Naive thymus-derived CD8-positive, alpha-beta T cell (primary cell): ENCODE measurements around the gene PDZK1IP1. TPM values are rescaled to one million over a fixed set of nuclear protein-coding genes. Genes with fewer than 3 reads are reported as not detected.

Source experiments
- ATAC-seq, 2 donors: fragments of 150-1000 bp; cut with Tn5 transposase in 1 of 2; sonication (Bioruptor Pico), chemical (Tn5 transposase) in 1 of 2; 1 replicate in 1 of 2; 2 replicates in 1 of 2; pipeline ENCODE4 v1.10.0; 2021; ENCODE audit warnings: mild to moderate bottlenecking in 2 of 2, moderate library complexity in 2 of 2
- POLR2A ChIA-PET: fragments of 350-600 bp; sonication (Branson Sonifier 250); formaldehyde crosslinking; loops from one replicate; lab custom pipeline; 2021; ENCODE audit warnings: antibody characterized with exemption; lab: Charles Lee
- DNase-seq, 10 donors: peaks; one replicate each; pipeline versions ENCODE4 v3.0.0 to v3.0.0-alpha.2; 2020 to 2022
- H3K27ac Mint-ChIP-seq, 10 donors: one replicate each; pipeline ENCODE4 v1.8.0; 2020 to 2022; ENCODE audit warnings: mild to moderate bottlenecking in 10 of 10, mixed read lengths in 10 of 10, moderate library complexity in 4 of 10, inconsistent platforms in 1 of 10
- H3K27me3 Mint-ChIP-seq, 5 donors: one replicate each; pipeline ENCODE4 v1.8.0; 2021 to 2022; ENCODE audit warnings: mixed read lengths in 5 of 5
- H3K36me3 Mint-ChIP-seq, 3 donors: one replicate each; pipeline ENCODE4 v1.8.0; 2020 to 2022; ENCODE audit warnings: mixed read lengths in 3 of 3, mild to moderate bottlenecking in 2 of 3, inconsistent platforms in 1 of 3
- H3K4me1 Mint-ChIP-seq, 4 donors: one replicate each; pipeline ENCODE4 v1.8.0; 2021 to 2022; ENCODE audit warnings: mixed read lengths in 4 of 4
- H3K4me3 Mint-ChIP-seq, 10 donors: one replicate each; pipeline ENCODE4 v1.8.0; 2020 to 2022; ENCODE audit warnings: mild to moderate bottlenecking in 10 of 10, mixed read lengths in 10 of 10, moderate library complexity in 6 of 10, inconsistent platforms in 1 of 10
- H3K9me3 Mint-ChIP-seq, 9 donors: one replicate each; pipeline ENCODE4 v1.8.0; 2020 to 2022; ENCODE audit warnings: mixed read lengths in 9 of 9, mild to moderate bottlenecking in 3 of 9, inconsistent platforms in 1 of 9, moderate library complexity in 1 of 9
- polyA plus RNA-seq, 3 donors: library from polyadenylated mRNA; unstranded; fragments of 300-500 nt; fragmentation: Illumina TruSeq; gene quantifications; one replicate each; pipeline ENCODE4 v1.2.3, GENCODE V29; 2021
- total RNA-seq, 8 experiments: library from RNA in 2 of 8; stranded (reverse) in 2 of 8; gene quantifications; one replicate each; pipeline ENCODE4 v1.2.3 and lab custom pipeline; 2021 to 2026

The PDZK1IP1 gene
- total and polyA plus RNA-seq, 5 experiments from 2014 or later: not detected

DNA sequence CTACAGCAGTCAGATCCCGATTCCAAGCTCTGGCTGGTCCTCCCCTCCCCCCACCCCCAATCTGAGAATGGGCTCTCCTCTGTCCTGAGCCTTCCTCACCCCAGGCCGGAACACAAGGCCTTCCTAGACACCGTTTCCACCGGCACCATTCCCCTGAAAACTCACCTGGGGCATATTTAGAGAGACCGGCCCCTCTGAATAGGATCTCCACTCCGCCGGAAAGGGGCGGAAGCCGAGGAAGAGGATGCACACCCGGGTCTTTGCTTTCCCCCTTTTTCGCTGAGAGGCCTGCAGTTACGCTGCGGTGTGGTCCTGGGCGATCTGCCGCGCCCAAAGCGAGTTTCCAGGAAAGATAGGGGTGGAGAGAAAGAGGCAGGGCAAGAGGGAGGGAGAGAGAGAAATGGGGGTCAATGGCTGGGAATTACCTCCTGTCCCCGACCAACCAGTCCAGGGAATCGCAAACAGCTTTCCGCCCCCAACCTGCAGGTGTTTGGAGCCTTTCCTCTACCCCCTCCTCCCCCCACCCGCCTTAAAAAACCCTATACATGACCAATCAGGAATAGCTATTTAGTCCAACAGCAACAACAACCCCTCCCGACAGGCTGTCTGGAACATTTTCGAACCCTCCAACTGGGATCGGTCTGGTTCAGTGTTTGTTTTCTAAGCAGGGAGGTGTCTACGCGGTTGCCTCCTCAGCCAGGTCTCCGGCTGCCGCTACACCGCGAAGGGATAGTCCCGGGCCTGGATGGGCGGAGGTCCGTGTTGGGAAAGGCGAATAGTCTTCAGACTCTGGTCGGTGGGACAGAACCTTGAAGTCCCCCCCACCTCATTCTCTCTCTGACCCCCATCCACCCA, 39.4 kb upstream of the PDZK1IP1 start:
- POLR2A ChIA-PET: interaction anchor here (1.4 kb wide), 1 partner anchor 7 kb away, joined by 3 read pairs; no protein-coding TSS in a partner anchor
- Mint-ChIP-seq H3K9me3 (no peaks in the 10 kb centered on the region), H3K36me3 (peaks cover 4 to 6% (median 5%) of the 10 kb centered on the region in 3 donors), H3K4me3 (peak overlapping the region in 9 of 10 donors; percentile 8 to 84 (median 64)), H3K27me3 (peaks cover 0 to 81% (median 68%) of the 10 kb centered on the region in 5 donors), H3K4me1 (peaks cover 15 to 43% (median 37%) of the 10 kb centered on the region in 4 donors), H3K27ac (no peak overlapping the region)
- no peak for DNase-seq
- no peak for ATAC-seq

DNA sequence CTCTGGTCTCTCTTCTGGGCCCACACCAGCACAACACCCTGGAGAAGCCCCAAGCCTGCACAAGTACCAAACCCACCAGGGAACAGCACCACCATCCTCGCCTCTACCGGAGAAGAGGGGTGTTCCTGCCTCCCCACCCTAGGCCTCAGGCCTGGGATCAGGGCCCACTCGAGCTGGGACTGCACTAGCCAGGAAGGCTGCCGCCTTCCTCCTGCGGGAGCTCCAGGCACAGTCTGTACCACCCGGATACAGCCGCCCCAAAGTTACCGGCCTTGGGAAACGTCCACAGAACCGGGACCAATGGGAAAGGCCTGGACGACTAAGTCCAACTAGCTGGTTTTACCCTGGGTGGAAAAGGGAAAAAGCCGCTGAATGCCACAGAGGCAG, 38.8 kb upstream of the PDZK1IP1 start:
- no peak overlapping the region for H3K4me3 Mint-ChIP-seq
- H3K27me3 Mint-ChIP-seq: peaks cover 0 to 74% (median 62%) of the 10 kb centered on the region in 5 donors
- no peak overlapping the region for H3K27ac Mint-ChIP-seq
- peaks cover 4 to 6% (median 5%) of the 10 kb centered on the region in 3 donors for H3K36me3 Mint-ChIP-seq
- H3K9me3 Mint-ChIP-seq: no peaks in the 10 kb centered on the region
- POLR2A ChIA-PET: no interaction called here
- peaks cover 15 to 43% (median 37%) of the 10 kb centered on the region in 4 donors for H3K4me1 Mint-ChIP-seq
- ATAC-seq (no peak), DNase-seq (no peak)

DNA sequence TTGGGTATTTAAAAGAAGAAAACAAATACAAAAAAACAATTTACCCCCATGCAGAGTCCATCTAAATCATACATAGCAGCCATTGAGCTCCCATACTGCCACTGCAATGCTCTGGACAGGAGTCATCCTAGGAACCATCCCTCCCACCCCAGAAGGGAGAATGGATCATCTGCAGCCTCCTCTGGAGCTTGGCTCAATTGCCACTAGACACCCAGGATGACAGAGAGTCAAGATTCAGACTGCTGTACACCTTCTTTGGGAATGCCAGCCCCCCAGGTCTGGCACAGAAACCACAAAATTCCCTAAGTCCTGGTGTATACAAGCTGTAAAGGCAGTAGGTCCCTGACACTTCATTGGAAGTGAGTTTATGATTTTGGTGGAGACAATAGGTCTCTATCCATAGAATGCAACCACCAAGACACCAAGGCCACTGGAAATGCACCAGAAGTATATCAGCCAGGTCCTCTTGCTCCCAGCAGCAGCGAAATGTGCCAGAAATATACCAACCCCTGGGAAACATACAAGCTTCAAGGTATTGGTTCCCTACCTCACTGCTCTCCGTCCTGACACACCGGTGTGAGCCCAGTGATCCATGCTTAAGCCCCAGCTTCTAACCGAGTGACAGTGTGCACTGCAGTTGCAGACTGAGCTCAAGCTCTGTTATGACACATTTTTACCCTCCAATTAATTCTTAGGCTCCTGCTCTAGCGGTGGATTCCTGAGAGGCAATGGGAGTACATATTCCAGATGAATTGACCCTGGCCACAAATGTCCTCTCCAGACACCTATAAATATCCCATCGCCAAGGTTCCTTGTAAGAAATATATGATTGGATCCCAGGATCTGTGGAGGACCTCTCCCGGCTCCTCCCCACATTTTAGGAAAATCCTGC, 37.8 kb upstream of the PDZK1IP1 start:
- Mint-ChIP-seq H3K4me3 (no peak overlapping the region), H3K27ac (no peak overlapping the region)

DNA sequence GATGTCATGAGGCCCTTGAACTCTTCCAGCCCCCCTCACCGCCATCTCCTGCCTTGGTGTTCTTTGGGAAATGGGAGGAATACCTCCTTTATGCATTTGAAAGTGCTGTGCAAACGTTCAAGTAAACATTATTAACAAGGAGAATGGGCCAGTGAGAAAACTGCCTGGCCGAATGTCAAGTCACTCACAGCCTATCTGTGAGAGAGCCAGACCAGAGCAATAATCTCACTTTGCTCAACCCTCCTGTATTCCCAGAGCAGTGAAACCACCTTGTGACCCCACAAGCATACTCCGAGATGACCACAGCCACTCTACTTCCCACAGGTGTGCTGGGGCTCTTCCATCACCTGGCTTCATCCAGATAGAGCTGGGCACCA, 37.0 kb upstream of the PDZK1IP1 start:
- Mint-ChIP-seq H3K4me3 (peak overlapping the region in 1 of 10 donors; percentile 35), H3K36me3 (peaks cover 4 to 6% (median 5%) of the 10 kb centered on the region in 3 donors), H3K27me3 (peaks cover 0 to 59% (median 49%) of the 10 kb centered on the region in 5 donors), H3K4me1 (peaks cover 12 to 34% (median 31%) of the 10 kb centered on the region in 4 donors), H3K27ac (no peak overlapping the region), H3K9me3 (no peaks in the 10 kb centered on the region)
- POLR2A ChIA-PET: no interaction called here
- no peak for ATAC-seq
- DNase-seq: no peak

More for the DNA sequence above, 37.8 kb upstream of the PDZK1IP1 start:
- no peak for ATAC-seq
- H3K4me1 Mint-ChIP-seq: peaks cover 14 to 40% (median 35%) of the 10 kb centered on the region in 4 donors
- POLR2A ChIA-PET: no interaction called here
- no peaks in the 10 kb centered on the region for H3K9me3 Mint-ChIP-seq
- H3K27me3 Mint-ChIP-seq: peaks cover 0 to 64% (median 51%) of the 10 kb centered on the region in 5 donors
- peaks cover 4 to 6% (median 5%) of the 10 kb centered on the region in 3 donors for H3K36me3 Mint-ChIP-seq
- no peak for DNase-seq

DNA sequence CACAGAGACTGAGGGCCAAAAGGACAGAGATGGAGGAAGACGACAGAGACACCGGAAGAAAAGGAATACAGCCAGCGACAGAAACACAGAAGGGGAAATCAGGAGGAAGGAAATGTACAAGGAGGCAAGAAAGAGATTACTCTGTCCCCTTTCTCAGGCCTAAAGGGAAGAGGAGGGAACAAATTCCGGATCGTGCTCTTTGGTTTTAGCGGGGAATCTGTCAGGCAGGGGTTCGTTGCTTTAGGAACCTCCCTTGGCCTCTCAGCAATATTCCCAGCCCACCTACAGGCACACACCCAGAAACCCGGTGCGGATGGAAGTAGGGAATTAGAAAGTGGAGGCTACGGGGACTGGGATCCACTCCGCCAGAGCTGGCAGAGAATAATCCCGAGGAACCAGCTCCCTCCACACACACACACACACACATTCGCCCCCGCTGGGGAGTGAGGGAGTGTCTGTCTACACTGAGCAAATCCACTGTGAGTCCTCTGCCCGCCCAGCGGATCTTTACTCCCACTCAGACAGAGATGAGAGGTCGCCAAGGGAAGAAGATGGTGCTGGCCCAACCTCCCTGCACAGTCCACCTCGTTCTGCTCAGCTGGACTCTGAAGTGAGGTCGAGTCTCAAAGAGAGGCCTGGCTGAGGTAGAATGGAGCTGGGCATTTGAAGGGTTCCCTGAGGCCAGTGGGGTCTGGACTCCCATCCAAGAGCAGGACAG, 36.4 kb upstream of the PDZK1IP1 start:
- peaks cover 5 to 60% (median 48%) of the 10 kb centered on the region in 5 donors for H3K27me3 Mint-ChIP-seq
- POLR2A ChIA-PET: no interaction called here
- peak overlapping the region in 1 of 10 donors; percentile 34 for H3K27ac Mint-ChIP-seq
- no peak for ATAC-seq
- no peak for DNase-seq
- H3K36me3 Mint-ChIP-seq: peaks cover 0 to 2% (median under 1%) of the 10 kb centered on the region in 3 donors
- H3K4me1 Mint-ChIP-seq: peaks cover 7 to 28% (median 26%) of the 10 kb centered on the region in 4 donors
- H3K4me3 Mint-ChIP-seq: peak overlapping the region; percentile 14 to 83 (median 68)
- no peaks in the 10 kb centered on the region for H3K9me3 Mint-ChIP-seq

DNA sequence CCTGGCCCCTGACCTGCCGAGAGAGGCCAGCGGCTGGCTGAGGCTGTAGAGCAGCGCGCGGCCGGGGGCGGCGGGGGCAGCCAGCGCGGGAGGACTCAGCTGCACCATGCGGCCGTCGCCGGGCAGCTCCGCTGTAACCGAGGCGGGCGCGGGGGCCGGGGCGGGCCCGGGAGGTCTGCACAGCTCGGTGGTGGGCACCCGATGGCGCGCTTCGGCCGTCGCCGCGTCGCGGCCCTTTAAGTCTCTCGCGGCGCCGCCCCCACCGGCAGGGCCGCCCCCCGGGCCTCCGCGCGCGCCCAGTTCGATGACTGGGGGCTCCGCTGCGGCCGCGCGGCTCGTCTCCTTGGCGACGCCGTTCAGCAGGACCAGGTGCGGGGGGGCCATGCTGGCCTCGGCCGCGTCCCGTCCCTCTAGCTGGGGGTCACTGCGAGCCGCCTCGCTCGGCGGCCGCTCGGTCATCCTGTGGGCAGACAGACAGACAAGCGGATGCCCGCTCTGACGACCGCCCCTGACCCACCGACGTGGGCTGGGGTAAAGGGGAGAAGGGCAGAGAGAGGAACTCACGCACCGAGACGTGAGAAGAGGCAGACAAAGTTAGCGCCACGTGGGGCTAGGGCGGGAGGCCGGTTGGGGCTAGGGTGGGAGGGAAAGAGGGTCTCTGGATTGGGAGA, 35.7 kb upstream of the PDZK1IP1 start:
- Mint-ChIP-seq H3K27me3 (peaks cover 12 to 59% (median 49%) of the 10 kb centered on the region in 5 donors), H3K4me1 (peaks cover 7 to 21% (median 20%) of the 10 kb centered on the region in 4 donors), H3K4me3 (peak overlapping the region; percentile 14 to 83 (median 68)), H3K27ac (no peak overlapping the region), H3K9me3 (peaks cover 0 to 2% (median 0%) of the 10 kb centered on the region in 9 donors), H3K36me3 (peaks cover 0 to 2% (median 0%) of the 10 kb centered on the region in 3 donors)
- ATAC-seq (peak; percentile 28 to 33), DNase-seq (no peak)
- POLR2A ChIA-PET: no interaction called here

DNA sequence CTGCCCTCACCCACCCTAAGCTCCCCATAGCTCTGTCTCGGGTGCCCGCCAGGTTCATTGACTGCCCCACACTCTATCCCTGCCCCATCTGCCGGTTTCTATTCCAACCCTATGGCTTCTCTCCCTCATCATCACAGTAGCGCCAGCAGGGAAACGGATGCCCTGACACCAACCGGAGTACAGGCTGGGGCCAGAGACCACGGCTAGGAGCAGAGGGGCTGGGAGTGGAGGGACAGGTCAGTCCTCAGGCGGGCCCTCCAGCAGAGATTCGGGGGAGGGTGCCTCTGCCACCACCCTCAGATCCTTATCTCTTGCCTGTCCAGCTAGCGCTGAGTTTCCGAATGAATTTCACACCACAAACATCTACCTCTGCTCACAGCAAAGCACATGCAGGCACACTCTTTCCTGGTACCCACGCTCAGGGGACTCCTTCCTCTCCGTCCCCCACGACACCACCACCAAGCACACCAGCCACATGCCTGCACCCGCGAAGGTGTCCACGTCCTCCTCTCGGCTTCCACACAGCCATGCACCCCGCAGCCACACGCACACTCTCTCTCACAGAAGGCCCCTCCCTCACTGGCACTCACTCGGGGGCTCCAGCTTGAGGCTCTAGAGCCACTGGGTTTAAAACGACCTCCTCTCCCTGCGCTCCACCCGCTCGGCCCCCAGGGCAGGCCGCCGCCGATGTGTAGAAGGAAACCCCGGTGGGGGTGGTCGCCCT, 35.0 kb upstream of the PDZK1IP1 start:
- H3K27ac Mint-ChIP-seq: no peak overlapping the region
- peaks cover 6 to 14% (median 13%) of the 10 kb centered on the region in 4 donors for H3K4me1 Mint-ChIP-seq
- H3K4me3 Mint-ChIP-seq: no peak overlapping the region
- peak in 1 of 2 donors; percentile 42 for ATAC-seq
- peaks cover 0 to 2% (median 0%) of the 10 kb centered on the region in 3 donors for H3K36me3 Mint-ChIP-seq
- H3K27me3 Mint-ChIP-seq: peaks cover 19 to 57% (median 43%) of the 10 kb centered on the region in 5 donors
- H3K9me3 Mint-ChIP-seq: peaks cover 0 to 2% (median 0%) of the 10 kb centered on the region in 9 donors
- POLR2A ChIA-PET: interaction anchor here (1.4 kb wide), 1 partner anchor 10 kb away, joined by 3 read pairs; no protein-coding TSS in a partner anchor
- DNase-seq: no peak

DNA sequence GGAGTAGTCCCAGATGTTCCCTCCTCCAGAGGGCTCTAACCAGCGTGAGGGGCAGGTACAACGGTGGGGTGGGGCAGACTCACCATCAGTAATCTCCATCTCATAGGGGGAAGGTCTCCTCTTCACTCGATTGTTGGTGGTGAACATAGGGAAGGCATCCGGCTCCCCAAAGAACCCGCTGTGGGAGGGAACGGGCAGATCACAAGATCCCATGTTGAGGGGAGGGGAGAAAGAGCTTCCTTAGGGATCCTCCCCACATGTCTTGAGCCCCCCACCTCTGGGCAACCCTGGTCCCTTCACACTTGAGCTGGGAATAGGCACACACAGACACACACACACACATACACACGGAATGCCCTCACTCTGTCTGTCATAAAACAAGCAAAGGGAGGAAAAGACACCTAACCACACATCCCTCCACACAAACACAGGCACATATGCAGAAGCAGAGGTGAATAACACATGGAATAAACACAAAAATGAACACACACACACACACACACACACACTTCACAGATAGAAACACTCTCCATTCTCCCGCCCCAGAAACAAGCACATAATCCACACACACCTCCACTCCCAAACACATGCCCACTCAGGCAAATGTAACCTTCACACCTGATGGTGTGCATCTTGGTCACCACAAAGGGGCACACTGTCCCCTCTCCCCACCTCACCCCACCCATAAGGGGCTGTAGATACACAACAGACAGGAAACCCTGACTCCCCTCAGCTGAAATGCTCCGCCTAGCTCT, 34.3 kb upstream of the PDZK1IP1 start:
- ATAC-seq (no peak), DNase-seq (no peak)
- H3K27me3 Mint-ChIP-seq: peaks cover 19 to 50% (median 36%) of the 10 kb centered on the region in 5 donors
- no peak overlapping the region for H3K4me3 Mint-ChIP-seq
- no peak overlapping the region for H3K27ac Mint-ChIP-seq
- H3K4me1 Mint-ChIP-seq: peaks cover 2 to 9% (median 6%) of the 10 kb centered on the region in 4 donors
- peaks cover 0 to 2% (median 0%) of the 10 kb centered on the region in 3 donors for H3K36me3 Mint-ChIP-seq
- POLR2A ChIA-PET: interaction anchor here (1.4 kb wide), 1 partner anchor 9 kb away, joined by 3 read pairs; no protein-coding TSS in a partner anchor
- peaks cover 0 to 2% (median 0%) of the 10 kb centered on the region in 9 donors for H3K9me3 Mint-ChIP-seq

DNA sequence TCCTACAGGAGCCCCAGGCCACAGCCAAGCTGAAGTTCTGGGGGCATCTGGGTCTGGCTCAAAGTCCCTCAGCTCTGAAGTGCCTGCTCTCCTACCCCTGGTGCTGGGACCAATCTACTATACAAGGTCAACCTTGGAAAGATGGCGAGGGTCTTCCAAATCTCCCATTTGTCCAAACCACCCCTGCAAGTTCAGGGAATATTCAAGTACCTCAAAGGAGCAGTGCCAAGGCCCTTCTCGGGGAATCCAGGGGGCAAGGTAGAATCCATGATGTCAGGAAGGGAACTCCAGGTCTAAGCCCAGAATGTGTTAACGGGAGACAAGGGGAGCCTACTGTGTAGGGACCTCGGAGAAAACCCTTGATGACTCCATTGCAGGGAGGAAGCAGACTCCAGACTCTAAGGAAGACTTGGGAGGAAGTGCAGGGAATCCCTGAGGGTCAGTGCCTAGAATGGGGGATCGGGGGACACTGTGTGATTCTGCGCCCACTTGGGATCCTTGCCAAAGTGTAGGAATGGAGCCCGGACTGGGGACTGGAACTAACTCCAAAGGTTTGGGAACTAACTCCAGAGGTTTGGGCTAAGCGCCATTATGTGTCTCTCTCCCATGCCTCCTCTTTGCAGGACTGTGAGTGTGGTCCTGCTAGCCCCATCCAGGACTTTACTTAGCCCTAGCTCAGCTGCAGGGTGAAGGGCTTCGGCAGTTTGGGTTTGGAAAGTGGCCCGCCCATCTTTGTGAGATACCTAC, 33.5 kb upstream of the PDZK1IP1 start:
- H3K9me3 Mint-ChIP-seq: peaks cover 0 to 2% (median 0%) of the 10 kb centered on the region in 9 donors
- ATAC-seq (no peak), DNase-seq (no peak)
- POLR2A ChIA-PET: interaction anchor here (1.4 kb wide), 1 partner anchor 9 kb away, joined by 3 read pairs; no protein-coding TSS in a partner anchor
- H3K4me1 Mint-ChIP-seq: peaks cover 2 to 9% (median 6%) of the 10 kb centered on the region in 4 donors
- peaks cover 19 to 43% (median 33%) of the 10 kb centered on the region in 5 donors for H3K27me3 Mint-ChIP-seq
- no peak overlapping the region for H3K27ac Mint-ChIP-seq
- no peak overlapping the region for H3K4me3 Mint-ChIP-seq
- H3K36me3 Mint-ChIP-seq: peaks cover 0 to 2% (median 0%) of the 10 kb centered on the region in 3 donors

DNA sequence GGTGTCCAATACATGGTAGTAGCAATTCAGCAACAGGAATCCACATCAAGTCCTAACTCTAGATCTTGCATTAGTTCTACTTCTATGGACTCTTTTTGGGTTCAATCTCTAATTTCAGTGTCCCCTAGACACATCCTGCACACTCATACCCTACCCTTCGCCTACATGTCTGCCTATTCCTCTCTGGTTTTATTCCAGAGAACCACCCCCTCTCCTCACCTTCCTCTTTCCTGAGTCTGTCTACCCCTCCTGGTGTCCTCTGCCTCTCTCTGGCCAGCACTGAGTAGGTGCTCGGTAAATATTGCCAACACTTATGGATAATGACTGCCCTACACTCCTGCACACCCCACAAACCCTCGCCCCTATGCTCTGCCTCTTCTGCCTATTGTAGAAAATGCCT, 32.6 kb upstream of the PDZK1IP1 start:
- POLR2A ChIA-PET: interaction anchor here (1.0 kb wide), 1 partner anchor 8 kb away, joined by 3 read pairs; no protein-coding TSS in a partner anchor
- no peak overlapping the region for H3K4me3 Mint-ChIP-seq
- DNase-seq (no peak), ATAC-seq (no peak)
- peaks cover 2 to 6% (median 5%) of the 10 kb centered on the region in 4 donors for H3K4me1 Mint-ChIP-seq
- peaks cover 18 to 34% (median 26%) of the 10 kb centered on the region in 5 donors for H3K27me3 Mint-ChIP-seq
- no peak overlapping the region for H3K27ac Mint-ChIP-seq
- peaks cover 0 to 2% (median 0%) of the 10 kb centered on the region in 9 donors for H3K9me3 Mint-ChIP-seq
- H3K36me3 Mint-ChIP-seq: no peaks in the 10 kb centered on the region
